PC-9 (cell line): Measurements from ENCODE around the gene POP5. TPM values are rescaled to one million over a fixed set of nuclear protein-coding genes. Genes with fewer than 3 reads are reported as not detected.
"Not testable (repeated sequence)": the region's sequence is repeated elsewhere in the genome, so short reads cannot be mapped to it uniquely, and the experiment has no call there.

Experiments used
- BruUV-seq: library from RNA; stranded (reverse); fragments of 400-500 nt; replicated peaks from 2 replicates; lab custom pipeline; 2021; lab: Mats Ljungman, UMichigan
- CTCF ChIA-PET: fragments of 300-600 bp; sonication (Branson Sonifier 250); formaldehyde crosslinking; loops from one replicate; lab custom pipeline; 2022; ENCODE audit warnings: antibody characterized with exemption; lab: Charles Lee
- POLR2A ChIA-PET: fragments of 300-600 bp; sonication (Branson Sonifier 250); formaldehyde crosslinking; loops from one replicate; lab custom pipeline; 2022; ENCODE audit warnings: antibody characterized with exemption; ENCODE audit not compliant: unreplicated experiment; lab: Charles Lee
- DNase-seq, 2 experiments: peaks; one replicate each; pipeline versions ENCODE4 v3.0.0 to v3.0.0-alpha.2; 2015 to 2022; ENCODE audit warnings: mixed read lengths in 1 of 2
- H2AFZ ChIP-seq: fragments of 200-600 bp; sonication (generic); 2 replicates; pipeline ENCODE4 v1.8.1; 2017; ENCODE audit warnings: antibody characterized with exemption
- H3F3A ChIP-seq: fragments of 200-600 bp; sonication (generic); 2 replicates; pipeline ENCODE4 v1.8.1; 2017; ENCODE audit warnings: antibody characterized with exemption, mild to moderate bottlenecking, low read depth; ENCODE audit not compliant: insufficient read depth
- H3K27ac ChIP-seq: fragments of 200-600 bp; sonication (generic); 2 replicates; pipeline ENCODE4 v1.6.1; 2016; ENCODE audit warnings: mixed run types
- H3K27me3 ChIP-seq: fragments of 200-600 bp; sonication (generic); 2 replicates; pipeline ENCODE4 v1.6.1; 2016; ENCODE audit warnings: low read depth, mixed run types; ENCODE audit not compliant: insufficient read depth
- H3K36me3 ChIP-seq: fragments of 200-600 bp; sonication (generic); 2 replicates; pipeline ENCODE4 v1.6.1; 2016; ENCODE audit warnings: low read depth, mixed run types
- H3K4me1 ChIP-seq: fragments of 200-600 bp; sonication (generic); replicated peaks from 2 replicates; pipeline ENCODE4 v1.6.1; 2016; ENCODE audit warnings: mixed run types; ENCODE audit not compliant: insufficient read depth
- H3K4me2 ChIP-seq: fragments of 200-600 bp; sonication (generic); 2 replicates; pipeline ENCODE4 v1.6.1; 2017; ENCODE audit warnings: mixed run types
- H3K4me3 ChIP-seq: fragments of 200-600 bp; sonication (generic); 2 replicates; pipeline ENCODE4 v1.6.1; 2016; ENCODE audit warnings: mixed run types
- H3K79me2 ChIP-seq: fragments of 200-600 bp; sonication (generic); 2 replicates; pipeline ENCODE4 v1.6.1; 2017; ENCODE audit warnings: low read depth, mixed run types
- H3K9me2 ChIP-seq: fragments of 200-600 bp; sonication (generic); 2 replicates; pipeline ENCODE4 v1.8.1; 2017; ENCODE audit warnings: mild to moderate bottlenecking; ENCODE audit not compliant: insufficient read depth
- H3K9me3 ChIP-seq: fragments of 200-600 bp; sonication (generic); 2 replicates; pipeline ENCODE4 v1.8.1; 2016; ENCODE audit warnings: low read depth; ENCODE audit not compliant: insufficient read depth
- H4K20me1 ChIP-seq: fragments of 200-600 bp; sonication (generic); 2 replicates; pipeline ENCODE4 v1.8.1; 2017; ENCODE audit not compliant: insufficient read depth
- CTCF ChIP-seq: fragments of 200-600 bp; sonication (generic); conservative IDR thresholded peaks from 2 replicates; pipeline ENCODE4 v1.6.1; 2017; ENCODE audit warnings: mixed run types, antibody characterized with exemption, mild to moderate bottlenecking, moderate library complexity
- EZH2 ChIP-seq: fragments of 200-600 bp; sonication (generic); IDR thresholded peaks from 2 replicates; pipeline ENCODE4 v1.8.0; 2017; ENCODE audit warnings: antibody characterized with exemption, low read depth
- intact Hi-C: fragments of 100-400 bp; cut with micrococcal nuclease; formaldehyde crosslinking; loops from one replicate; pipeline ENCODE4 v1.10.0; 2022; ENCODE audit not compliant: unreplicated experiment
- total RNA-seq: library from RNA; stranded (reverse); gene quantifications from 2 replicates; pipeline ENCODE4 v1.2.3, GENCODE V29; 2021

Gene POP5
- total RNA-seq, 1 experiment from 2014 or later = 26.5 TPM

- Histone ChIP-seq H3K9me2 (no peaks in the 10 kb centered on the region), H3K4me3 (no peak overlapping the region), H4K20me1 (no peaks in the 10 kb centered on the region), H3F3A (peaks cover 13% of the 10 kb centered on the region; the same call in 1 of the 2 replicates), H3K9me3 (no peaks in the 10 kb centered on the region), H2AFZ (no peak overlapping the region), H3K79me2 (no peaks in the 10 kb centered on the region), H3K27me3 (no peaks in the 10 kb centered on the region), H3K4me2 (no peak overlapping the region), H3K4me1 (peaks cover 21% of the 10 kb centered on the region), H3K27ac (no peak overlapping the region), H3K36me3 (no peaks in the 10 kb centered on the region)
- no peak for DNase-seq
- no TSS peak for BruUV-seq
- TF ChIP-seq EZH2 = no peak
- no peak for TF ChIP-seq CTCF
- ChIA-PET POLR2A (no interaction called here), CTCF (interaction anchor here (0.5 to 0.6 kb wide), 2 partner anchors 47 to 325 kb away, joined by 5 to 12 read pairs; no protein-coding TSS in a partner anchor)
- intact Hi-C loops = no loop called here
Observed at GRCh38 chr12:120618954-120619615, 37.9 kb upstream of the POP5 start.

DNA sequence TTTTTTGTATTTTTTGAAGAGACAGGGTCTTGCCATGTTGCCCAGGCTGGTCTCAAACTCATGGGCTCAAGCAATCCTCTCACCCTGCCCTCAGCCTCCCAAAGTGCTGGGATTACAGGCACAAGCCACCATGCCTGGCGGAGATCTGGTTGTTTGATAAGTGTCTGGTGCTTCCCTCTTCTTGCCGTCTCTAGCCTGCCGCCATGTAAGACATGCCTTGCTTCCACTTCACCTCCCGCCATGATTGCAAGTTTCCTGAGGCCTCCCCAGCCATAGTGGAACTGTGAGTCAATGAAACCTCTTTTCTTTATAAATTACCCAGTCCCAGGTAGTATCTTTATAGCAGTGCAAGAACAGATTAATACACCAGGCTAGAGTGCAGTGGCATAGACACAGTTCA, 36.6 kb upstream of the POP5 start:
- H3K4me2 ChIP-seq, H2AFZ ChIP-seq, POLR2A ChIA-PET, H3K4me3 ChIP-seq, DNase-seq, H3K36me3 ChIP-seq, H3K9me2 ChIP-seq, BruUV-seq, H3K27ac ChIP-seq, H4K20me1 ChIP-seq, H3K9me3 ChIP-seq, H3K27me3 ChIP-seq, intact Hi-C loops, CTCF ChIA-PET, H3K79me2 ChIP-seq: not testable (repeated sequence)
- Histone ChIP-seq H3K4me1 (peaks cover 21% of the 10 kb centered on the region), H3F3A (peaks cover 13% of the 10 kb centered on the region; the same call in 1 of the 2 replicates)

- H3K4me2 ChIP-seq, H3K79me2 ChIP-seq, H3K4me3 ChIP-seq, POLR2A ChIA-PET, BruUV-seq, intact Hi-C loops, H3K27ac ChIP-seq, H4K20me1 ChIP-seq, H3K27me3 ChIP-seq, DNase-seq, H3K36me3 ChIP-seq, H2AFZ ChIP-seq, H3K9me2 ChIP-seq, H3K9me3 ChIP-seq, CTCF ChIA-PET: not testable (repeated sequence)
- Histone ChIP-seq H3F3A (peaks cover 13% of the 10 kb centered on the region; the same call in 1 of the 2 replicates), H3K4me1 (peaks cover 21% of the 10 kb centered on the region)
Observed at GRCh38 chr12:120617193-120617592, 36.0 kb upstream of the POP5 start.

DNA sequence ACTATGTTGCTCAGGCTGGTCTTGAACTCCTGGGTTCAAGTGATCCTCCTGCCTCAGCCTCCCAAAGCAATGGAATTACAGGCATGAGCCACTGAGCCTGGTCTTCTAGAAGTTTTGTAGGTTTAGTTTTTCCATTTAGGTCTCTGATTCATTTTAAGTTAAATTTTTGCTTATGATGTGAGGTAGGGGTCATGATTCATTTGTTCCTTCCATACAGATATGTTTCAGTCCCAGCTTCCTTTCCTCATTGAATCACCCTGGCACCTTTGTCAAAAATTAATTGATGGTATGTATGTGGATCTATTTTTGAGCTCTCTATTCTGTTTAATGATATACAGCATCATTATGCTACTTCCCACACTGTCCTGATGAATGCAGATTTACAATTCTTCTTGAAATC, 33.6 kb upstream of the POP5 start:
- no peaks in the 10 kb centered on the region for H3K9me3 ChIP-seq
- H3K4me3 ChIP-seq = no peak overlapping the region
- DNase-seq = no peak
- ChIA-PET CTCF (no interaction called here), POLR2A (no interaction called here)
- no peak overlapping the region for H3K4me2 ChIP-seq
- no peaks in the 10 kb centered on the region for H3K79me2 ChIP-seq
- H3K36me3 ChIP-seq = no peaks in the 10 kb centered on the region
- H3K9me2 ChIP-seq = no peaks in the 10 kb centered on the region
- H4K20me1 ChIP-seq = no peaks in the 10 kb centered on the region
- intact Hi-C loops = no loop called here
- H3K27ac ChIP-seq = no peak overlapping the region
- H3K27me3 ChIP-seq = no peaks in the 10 kb centered on the region
- no peak overlapping the region for H2AFZ ChIP-seq
- BruUV-seq = no TSS peak
- H3F3A ChIP-seq = no peaks in the 10 kb centered on the region
- H3K4me1 ChIP-seq = peaks cover 4% of the 10 kb centered on the region
- no peak for TF ChIP-seq CTCF
- no peak for TF ChIP-seq EZH2

DNA sequence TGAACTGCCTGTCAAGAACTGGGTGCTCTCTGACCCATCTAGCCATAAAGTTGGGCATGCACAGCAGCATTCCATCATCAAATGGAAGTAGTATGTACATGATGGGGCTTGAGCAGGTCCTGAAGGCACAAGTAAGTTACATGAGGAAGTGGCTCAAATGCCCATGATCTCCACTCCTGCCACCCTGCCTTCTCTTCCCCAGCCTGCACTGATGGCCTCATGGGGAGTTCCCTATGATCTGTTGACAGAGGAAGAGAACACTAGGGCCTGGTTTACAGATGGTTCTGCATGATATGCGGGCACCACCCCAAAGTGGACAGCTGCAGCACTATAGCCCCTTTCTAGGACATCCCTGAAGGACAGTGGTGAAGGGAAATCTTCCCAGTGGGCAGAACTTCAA, 30.3 kb upstream of the POP5 start:
- H3K4me3 ChIP-seq, H3K27me3 ChIP-seq, intact Hi-C loops, H3K9me3 ChIP-seq, H3K79me2 ChIP-seq, H3K9me2 ChIP-seq, CTCF ChIA-PET, H3K36me3 ChIP-seq, H3K27ac ChIP-seq, H3K4me2 ChIP-seq, POLR2A ChIA-PET, H3K4me1 ChIP-seq, DNase-seq, H3F3A ChIP-seq, BruUV-seq, H2AFZ ChIP-seq, H4K20me1 ChIP-seq: not testable (repeated sequence)
